SK-N-SH treated with all-trans-retinoic acid at 6 μM for 48 hours (cell line): ENCODE data around the gene TFCP2L1.

Experiments
- ARNTL ChIP-seq: fragments of 450-650 bp; formaldehyde crosslinking; IDR thresholded peaks from 2 replicates; pipeline ENCODE4 v1.5.0; 2020; ENCODE audit warnings: low read depth, mild to moderate bottlenecking, moderate library complexity, borderline replicate concordance
- BACH2 ChIP-seq: fragments of 250-450 bp; sonication (Bioruptor Pico); IDR thresholded peaks from 2 replicates; pipeline ENCODE4 v1.9.0; 2021; ENCODE audit warnings: mild to moderate bottlenecking, borderline replicate concordance
- GLIS3 ChIP-seq: fragments of 250-450 bp; sonication (Bioruptor Pico); IDR thresholded peaks from 2 replicates; pipeline ENCODE4 v1.5.0; 2020; ENCODE audit warnings: mild to moderate bottlenecking, moderate library complexity
- ISL1 ChIP-seq: fragments of 250-450 bp; sonication (Bioruptor Pico); IDR thresholded peaks from 2 replicates; pipeline ENCODE4 v2.1.2; 2022; ENCODE audit warnings: mild to moderate bottlenecking, moderate library complexity
- PATZ1 ChIP-seq: fragments of 250-450 bp; sonication (Bioruptor Pico); IDR thresholded peaks from 2 replicates; pipeline ENCODE4 v1.8.0; 2020; ENCODE audit warnings: mild to moderate bottlenecking, moderate library complexity, borderline replicate concordance
- PPARA ChIP-seq: fragments of 250-450 bp; sonication (Bioruptor Pico); IDR thresholded peaks from 2 replicates; pipeline ENCODE4 v1.5.0; 2020; ENCODE audit warnings: mild to moderate bottlenecking, borderline replicate concordance
- RARB ChIP-seq: fragments of 250-450 bp; sonication (Bioruptor Pico); IDR thresholded peaks from 2 replicates; pipeline ENCODE4 v1.8.0; 2021; ENCODE audit warnings: mild to moderate bottlenecking, moderate library complexity
- TOX ChIP-seq: fragments of 250-450 bp; sonication (Bioruptor Pico); IDR thresholded peaks from 2 replicates; pipeline ENCODE4 v1.8.0; 2021; ENCODE audit warnings: mild to moderate bottlenecking, moderate library complexity, borderline replicate concordance
- ZFP3 ChIP-seq: fragments of 250-450 bp; sonication (Bioruptor Pico); IDR thresholded peaks from 2 replicates; pipeline ENCODE4 v1.5.0; 2020; ENCODE audit warnings: mild to moderate bottlenecking, moderate library complexity
- ZFP30 ChIP-seq: fragments of 450-650 bp; formaldehyde crosslinking; IDR thresholded peaks from 2 replicates; pipeline ENCODE4 v1.5.0; 2022; ENCODE audit warnings: mild to moderate bottlenecking, moderate library complexity
- ZNF565 ChIP-seq: fragments of 450-650 bp; formaldehyde crosslinking; conservative IDR thresholded peaks from 2 replicates; pipeline ENCODE4 v1.5.0; 2020; ENCODE audit warnings: low read depth, mild to moderate bottlenecking, moderate library complexity
- ZNF70 ChIP-seq: fragments of 450-650 bp; formaldehyde crosslinking; IDR thresholded peaks from 2 replicates; pipeline ENCODE4 v1.5.0; 2020; ENCODE audit warnings: mild to moderate bottlenecking, moderate library complexity
- ZNF8 ChIP-seq: fragments of 450-650 bp; formaldehyde crosslinking; IDR thresholded peaks from 2 replicates; pipeline ENCODE4 v1.5.0; 2020; ENCODE audit warnings: mild to moderate bottlenecking, moderate library complexity

GRCh38 chr2:121236101-121236640 lies 48.8 kb downstream of the TFCP2L1 start:
- TF ChIP-seq ZFP3 (CRISPR knock-in tag) (no peak), RARB (no peak), ZNF565 (CRISPR knock-in tag) (no peak), TOX (CRISPR knock-in tag) (no peak), ZFP30 (CRISPR knock-in tag) (no peak), ARNTL (no peak), ZNF70 (no peak), PPARA (CRISPR knock-in tag) (no peak), ZNF8 (CRISPR knock-in tag) (no peak), GLIS3 (CRISPR knock-in tag) (no peak), PATZ1 (no peak), BACH2 (CRISPR knock-in tag) (no peak), ISL1 (CRISPR knock-in tag) (no peak)
